Measurements from ENCODE around the gene RPL18A.

- no peak for TF ChIP-seq CTCF (conservative IDR thresholded peaks at IDR 0.05 in 1 of 2, IDR thresholded peaks at IDR 0.05 in 1 of 2; ENCODE audit: extremely low read depth in 1 of 2, insufficient read depth in 1 of 2, low read depth in 1 of 2, low read length in 2 of 2)
- no peak for TF ChIP-seq EZH2 (IDR thresholded peaks at IDR 0.05; ENCODE audit: borderline replicate concordance, low read length)
These were observed 6.7 kb downstream of the RPL18A start for GRCh38 chr19:17866312-17866963.
